ENCODE data around the gene SYT7.

The SYT7 gene

DNA sequence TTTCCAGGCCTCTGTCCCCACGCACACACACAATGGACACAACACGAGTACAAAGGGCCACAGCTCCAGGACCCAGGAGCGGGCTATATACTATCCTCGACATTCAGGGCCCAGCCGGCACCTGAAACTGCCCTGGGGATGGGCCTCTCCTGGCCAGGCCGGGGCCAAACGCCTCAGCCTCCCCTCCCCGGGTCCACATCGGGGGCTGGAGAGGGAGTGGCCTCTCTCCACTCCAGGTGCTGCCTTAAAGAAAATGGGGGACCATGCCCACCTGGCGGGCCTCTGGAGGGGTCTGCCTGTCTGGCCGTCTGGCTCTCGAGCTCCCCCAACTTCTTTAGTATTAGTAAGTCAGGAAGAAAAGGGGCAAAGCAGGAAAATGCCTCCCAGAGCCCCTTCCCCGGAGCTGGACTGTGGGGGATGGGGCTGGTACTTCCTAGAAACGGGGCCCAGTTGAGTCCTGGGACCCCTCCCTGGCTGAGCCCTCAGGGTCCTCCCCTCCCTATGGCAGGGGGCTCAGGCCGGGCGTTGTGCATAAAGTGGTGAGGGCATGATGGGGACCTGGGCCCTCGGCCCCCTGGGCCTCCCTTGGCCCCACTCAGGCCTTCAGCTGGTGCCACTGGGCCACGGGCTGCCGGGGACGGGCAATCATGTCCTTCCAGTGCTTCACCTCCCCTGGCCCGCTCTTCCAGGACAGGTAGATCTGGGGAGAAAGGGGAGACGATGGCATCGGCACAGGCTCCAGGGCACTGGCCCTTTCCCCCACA, 62.7 kb downstream of the SYT7 start:
- no peak for DNase-seq

- peak in 19 of 58 donors; percentile 3 to 61 (median 20) for DNase-seq
These were observed 64.0 kb downstream of the SYT7 start for GRCh38 chr11:61516675-61517572.

GRCh38 chr11:61516191-61516590, 64.7 kb downstream of the SYT7 start:
- DNase-seq, result no peak

GRCh38 chr11:61515686-61516085, 65.2 kb downstream of the SYT7 start:
- no peak for DNase-seq

GRCh38 chr11:61514050-61514917, 66.6 kb downstream of the SYT7 start:
- DNase-seq, result no peak

DNA sequence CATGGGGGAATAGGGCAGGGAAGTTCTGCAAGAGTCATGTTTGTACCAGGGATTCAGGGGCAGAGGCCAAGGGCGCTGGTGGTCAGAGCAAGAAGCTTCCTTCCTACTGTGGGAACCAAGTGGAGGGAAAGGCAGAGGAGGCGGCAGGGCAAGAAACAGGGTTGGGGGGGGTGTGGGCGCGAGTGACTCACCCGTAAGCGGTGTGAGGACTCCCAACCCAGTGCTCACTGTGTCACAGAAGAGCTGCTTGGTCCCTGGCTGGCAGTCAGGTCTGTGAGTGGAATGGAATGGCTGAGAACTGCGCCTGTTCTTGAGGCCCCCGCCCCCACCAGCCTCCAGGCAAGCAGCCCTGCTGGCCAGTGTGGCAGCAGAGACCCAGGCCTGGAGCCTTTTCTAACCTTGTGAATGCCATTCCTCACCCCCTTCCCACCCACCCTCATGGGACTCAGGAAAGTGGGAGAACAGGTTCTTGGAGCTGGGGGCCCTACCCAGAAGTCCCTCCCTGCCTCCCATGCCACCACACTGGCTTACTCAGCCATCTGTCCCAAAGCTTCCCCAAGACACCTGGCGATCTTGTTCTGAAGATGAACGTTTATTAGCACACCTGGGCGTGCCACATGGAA, 67.6 kb downstream of the SYT7 start:
- peak in 1 of 58 donors; percentile 26 for DNase-seq

DNA sequence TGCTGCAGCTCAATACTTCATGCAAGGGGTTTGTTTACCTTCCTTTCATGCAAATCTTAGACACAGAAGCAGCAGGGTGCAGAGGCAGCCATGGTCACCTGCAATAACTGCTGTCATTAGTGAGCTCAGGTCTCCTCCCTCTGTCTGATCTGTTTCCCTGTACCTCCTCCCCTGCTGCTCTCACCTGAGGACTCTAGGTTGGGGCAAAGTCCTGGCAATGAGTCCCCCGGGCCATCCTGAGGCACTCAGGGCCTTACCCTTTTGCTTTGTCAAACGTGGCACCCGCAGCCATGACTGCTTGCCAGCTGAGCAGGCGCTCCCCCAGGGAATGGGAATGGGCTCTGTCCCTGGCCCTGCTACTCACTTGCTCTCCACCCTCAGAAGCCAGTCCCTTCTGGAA, 68.4 kb downstream of the SYT7 start:
- DNase-seq, result no peak

DNA sequence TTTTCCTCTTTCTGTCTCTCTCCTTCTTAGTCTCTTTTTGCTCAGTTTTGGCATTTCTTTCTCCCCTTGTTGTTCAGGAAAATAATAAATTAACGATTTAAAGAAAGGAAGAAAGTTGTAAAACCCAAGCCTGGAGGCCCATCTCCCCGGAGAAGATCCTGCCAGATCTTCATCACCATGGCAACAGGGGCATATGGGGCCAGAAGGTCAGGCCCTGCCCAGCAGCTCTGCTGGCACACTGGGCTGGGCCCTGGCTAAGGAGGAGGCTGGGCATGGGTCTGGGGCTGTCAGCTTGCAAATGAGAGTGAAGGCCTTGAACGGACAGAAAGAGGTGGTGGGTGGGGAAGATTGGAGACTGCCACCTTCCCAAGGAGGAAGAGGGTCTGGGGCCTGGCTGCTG, 69.5 kb downstream of the SYT7 start:
- DNase-seq, result no peak

DNA sequence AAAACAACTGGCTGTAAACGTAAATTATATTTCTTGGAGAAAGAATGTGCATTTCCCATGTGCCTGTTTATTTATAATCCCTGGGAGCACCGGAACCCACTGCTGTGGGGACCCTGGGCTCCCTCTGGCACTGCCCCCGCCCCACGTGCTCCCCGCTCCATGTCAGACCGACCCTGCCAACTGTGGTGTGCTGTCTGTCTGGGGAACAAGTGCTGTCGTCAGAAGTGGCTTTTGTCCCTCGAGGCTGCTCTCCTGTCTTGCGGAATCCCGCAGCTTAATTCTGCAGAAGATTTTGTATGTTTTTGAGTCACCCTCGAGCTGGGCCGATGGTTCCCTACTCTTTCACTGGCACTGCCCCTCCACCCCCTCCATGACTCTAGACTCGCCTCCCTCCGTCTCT, 69.9 kb downstream of the SYT7 start:
- no peak for DNase-seq

DNA sequence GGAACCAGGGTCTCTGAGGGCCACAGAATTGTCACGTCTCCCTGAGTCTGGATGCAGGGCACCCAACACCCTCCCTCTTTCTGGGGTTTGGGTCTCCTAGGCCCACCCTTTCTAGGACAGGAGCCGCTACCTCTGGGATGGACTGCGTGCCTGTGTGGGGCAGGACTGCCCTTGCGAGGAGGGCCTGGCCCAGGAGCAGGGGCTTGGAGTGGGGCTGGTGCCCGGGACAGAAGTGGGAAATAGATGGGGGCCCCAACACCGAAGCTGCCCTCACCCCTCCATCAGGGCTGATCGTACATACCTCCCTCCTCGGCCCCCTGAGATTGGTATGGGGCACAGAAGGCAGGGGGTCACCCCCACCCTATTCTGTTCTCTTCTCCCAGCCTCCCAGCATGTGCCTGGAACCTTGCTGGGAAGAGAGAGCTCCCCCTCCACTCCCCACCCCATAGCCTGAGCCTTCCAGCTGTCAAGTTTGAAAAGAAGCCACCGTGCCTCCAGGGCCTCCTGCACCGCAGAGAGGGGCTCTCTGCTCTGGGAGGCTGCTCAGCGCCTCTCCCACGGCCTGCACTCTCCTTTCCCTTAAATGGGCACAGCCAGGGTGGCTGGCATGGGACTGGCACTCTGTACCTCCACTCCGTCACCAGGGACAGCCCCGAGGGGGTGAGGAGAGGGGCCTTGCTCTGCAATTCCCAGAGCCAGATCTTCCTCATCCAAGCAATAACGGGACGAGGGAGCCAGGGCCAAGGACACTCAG, 70.5 kb downstream of the SYT7 start:
- DNase-seq, result no peak

DNA sequence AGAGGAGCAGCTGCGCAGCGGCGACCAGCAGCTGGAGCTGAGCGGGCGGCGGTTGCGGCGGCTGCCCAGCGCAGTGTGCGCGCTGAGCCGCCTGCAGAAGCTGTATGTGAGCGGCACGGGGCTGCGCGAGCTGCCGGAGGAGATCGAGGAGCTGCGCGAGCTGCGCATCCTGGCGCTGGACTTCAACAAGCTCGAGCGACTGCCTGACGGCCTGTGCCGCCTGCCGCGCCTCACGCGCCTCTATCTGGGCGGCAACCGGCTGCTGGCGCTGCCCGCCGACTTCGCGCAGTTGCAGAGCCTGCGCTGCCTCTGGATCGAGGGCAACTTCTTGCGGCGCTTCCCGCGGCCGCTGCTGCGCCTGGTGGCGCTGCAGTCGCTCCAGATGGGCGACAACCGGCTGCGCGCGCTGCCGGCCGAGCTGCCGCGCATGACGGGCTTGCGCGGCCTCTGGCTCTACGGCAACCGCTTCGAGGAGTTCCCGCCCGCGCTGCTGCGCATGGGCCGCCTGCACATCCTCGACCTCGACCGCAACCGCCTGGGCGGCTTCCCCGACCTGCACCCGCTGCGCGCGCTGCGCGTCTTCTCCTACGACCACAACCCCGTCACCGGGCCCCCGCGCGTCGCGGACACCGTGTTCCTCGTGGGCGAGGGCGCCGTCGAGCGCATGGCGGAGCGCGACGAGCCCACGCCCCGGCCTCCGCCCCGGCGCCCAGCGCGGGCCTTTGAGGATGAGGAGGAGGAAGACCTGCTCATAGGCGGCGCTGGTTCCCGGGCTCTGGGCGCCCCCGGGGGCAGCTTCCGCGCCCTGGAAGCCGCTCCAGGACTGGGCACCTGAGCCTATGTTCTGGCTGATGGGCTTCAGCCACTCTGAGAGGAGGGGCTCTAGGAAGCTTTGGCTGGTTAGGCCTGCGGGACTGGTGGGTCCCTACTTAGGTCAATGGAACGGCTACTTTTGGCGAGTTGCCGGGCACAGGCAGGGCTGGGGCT, 71.5 kb downstream of the SYT7 start:
- peak in 37 of 58 donors; percentile 12 to 75 (median 46) for DNase-seq

- peak in 12 of 58 donors; percentile 27 to 66 (median 39) for DNase-seq
These were observed 72.7 kb downstream of the SYT7 start, which contains the start of gene LRRC10B for GRCh38 chr11:61507962-61508861. TSS of gene LRRC10B (plus strand) at chr11:61508749. CDS start at chr11:61508999, 250 bp downstream.

DNA sequence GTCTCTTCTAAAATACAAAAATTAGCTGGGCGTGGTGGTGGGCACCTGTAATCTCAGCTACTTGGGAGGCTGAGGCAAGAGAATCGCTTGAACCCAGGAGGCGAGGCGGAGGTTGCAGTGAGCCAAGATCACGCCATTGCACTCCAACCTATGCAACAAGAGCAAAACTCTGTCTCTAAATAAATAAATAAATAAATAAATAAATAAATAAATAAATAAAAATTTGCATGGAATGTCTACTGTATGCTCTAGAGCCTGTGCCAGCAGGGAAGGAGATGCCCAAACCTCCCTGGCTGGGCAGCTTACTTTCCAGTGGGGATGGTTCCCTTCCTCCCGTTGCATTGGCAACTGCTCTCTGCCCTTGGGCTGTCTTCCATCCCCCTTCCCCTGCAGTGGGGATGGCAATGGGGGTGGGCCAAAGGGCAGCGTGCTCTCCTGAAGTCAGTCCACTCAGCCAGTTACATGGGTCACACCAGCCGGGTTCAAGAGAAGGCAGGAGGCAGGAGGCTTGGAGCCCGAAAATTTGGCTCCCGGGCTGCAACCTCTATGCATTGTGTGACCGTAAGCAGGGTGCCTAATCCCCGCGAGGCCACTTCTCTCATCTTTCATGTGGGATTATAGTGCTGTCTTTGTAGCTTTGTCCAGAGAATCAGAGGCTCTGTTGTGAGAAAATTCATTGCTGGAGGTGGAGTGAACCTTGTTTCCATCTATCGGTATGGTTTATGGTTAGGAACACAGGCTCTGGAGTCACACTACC, 73.7 kb downstream of the SYT7 start:
- no peak for DNase-seq

DNA sequence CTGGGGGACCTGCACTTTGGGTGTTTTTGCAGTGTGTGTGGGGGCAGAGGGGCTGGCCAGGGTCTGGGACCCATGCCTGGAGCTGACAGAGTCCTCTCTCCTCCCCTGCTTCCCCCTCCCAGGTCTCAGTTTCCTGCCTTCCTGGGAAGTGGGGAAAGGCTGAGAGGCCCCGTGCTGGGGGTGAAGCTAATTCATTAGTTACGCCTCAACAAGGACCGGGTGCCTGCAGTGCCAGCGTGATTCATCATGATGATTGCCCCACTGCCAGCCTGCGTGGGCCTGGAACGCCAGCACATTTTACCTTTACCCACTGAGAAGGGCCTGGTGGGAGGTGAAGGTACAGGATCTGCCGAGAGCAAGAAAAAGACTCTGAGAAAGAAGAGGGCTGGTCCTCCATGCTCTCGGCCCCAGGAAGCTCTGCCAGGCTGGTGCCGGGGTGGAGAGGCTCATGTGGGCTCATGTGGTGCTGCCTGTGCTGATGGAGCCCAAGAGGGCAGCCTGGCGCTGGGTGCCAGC, 75.2 kb downstream of the SYT7 start:
- DNase-seq, result peak in 20 of 58 donors; percentile 17 to 92 (median 44)

DNA sequence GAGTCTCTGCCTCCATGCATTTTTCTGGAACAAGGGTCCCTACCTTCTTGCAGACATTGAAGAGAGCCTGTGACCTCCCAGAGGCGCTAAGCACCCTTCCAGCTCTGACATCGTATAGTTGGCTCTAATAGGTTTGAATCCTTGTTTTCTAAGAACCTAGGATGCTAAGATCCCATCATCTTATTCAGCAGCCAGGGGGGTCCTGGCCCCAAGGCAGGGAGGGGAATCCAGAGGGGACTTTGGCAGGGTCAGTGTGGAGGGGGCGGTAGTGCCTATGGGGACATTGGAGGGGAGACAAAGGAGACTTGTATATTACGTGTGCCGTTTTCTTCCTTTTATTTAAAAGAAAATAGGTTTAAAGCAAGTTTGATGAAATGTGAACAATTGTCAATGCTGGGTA, 75.8 kb downstream of the SYT7 start:
- no peak for DNase-seq

- DNase-seq, result no peak
These were observed 77.6 kb downstream of the SYT7 start for GRCh38 chr11:61503135-61503770.
